GM10847 (cell line): ENCODE measurements around the gene CHST12.

Experiments
- POLR2A ChIP-seq: IDR thresholded peaks from 2 replicates; pipeline ENCODE4 v1.6.1; 2011; ENCODE audit not compliant: insufficient read length; ENCODE audit errors: extremely low read depth

Gene CHST12

GRCh38 chr7:2387897-2388636, 15.3 kb upstream of the CHST12 start:
- no peak for TF ChIP-seq POLR2A

- no peak for TF ChIP-seq POLR2A
Measured at GRCh38 chr7:2388637-2388954, 14.8 kb upstream of the CHST12 start.

DNA sequence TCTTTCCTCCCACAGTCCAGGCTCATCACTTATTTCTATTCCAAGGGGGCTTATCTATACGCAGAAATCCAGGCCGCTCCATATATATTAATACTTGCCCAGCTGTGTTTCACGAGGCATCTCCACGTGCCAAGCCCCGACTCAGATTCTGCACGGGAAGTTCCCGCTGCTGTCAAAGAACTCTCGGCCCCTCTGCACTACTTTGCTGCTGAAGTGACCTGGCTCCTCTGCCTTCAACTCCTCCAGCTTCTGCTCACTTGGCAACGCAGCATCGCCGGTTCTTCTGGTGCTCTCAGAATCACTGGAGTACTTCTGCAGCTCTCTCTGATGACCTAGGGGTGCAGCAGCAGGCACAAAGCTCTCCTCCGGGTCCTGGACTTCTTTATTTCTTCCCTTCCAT, 9.7 kb upstream of the CHST12 start:
- no peak for TF ChIP-seq POLR2A

DNA sequence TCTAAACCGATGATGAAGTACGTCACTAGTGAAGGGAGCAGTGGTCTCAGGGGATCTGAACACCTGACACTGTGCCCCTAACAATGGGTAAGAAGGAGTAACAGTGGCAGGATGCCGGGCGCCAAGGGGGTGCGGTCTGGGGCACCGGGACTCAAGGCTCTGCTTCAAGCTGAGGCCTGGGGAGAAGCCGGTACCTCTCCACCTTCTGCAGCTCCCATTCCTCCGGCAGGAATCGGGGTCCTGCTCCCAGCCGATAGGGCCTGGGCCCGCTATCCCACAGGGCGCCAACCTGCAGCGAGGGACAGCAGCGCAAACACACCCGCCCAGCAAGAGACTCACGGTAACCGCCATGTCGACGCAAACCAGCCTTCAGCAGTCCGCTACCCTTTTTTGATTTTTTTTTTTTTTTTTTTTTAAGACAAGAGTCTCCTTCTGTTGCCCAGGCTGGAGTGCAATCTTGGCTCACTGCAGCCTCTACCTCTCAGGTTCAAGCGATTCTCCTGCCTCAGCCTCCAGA, 8.8 kb upstream of the CHST12 start:
- no peak for TF ChIP-seq POLR2A

- no peak for TF ChIP-seq POLR2A
Measured at GRCh38 chr7:2398506-2398905, 4.9 kb upstream of the CHST12 start.

- TF ChIP-seq POLR2A, result no peak
Measured at GRCh38 chr7:2399848-2400587, 3.4 kb upstream of the CHST12 start.

GRCh38 chr7:2402687-2403013, 761 bp upstream of the CHST12 start:
- TF ChIP-seq POLR2A, result no peak

- TF ChIP-seq POLR2A, result no peak
Measured at GRCh38 chr7:2403718-2404648, 572 bp downstream of the CHST12 start.

GRCh38 chr7:2404714-2405119, 1.3 kb downstream of the CHST12 start:
- TF ChIP-seq POLR2A, result no peak

- no peak for TF ChIP-seq POLR2A
Measured at GRCh38 chr7:2405201-2405600, 1.8 kb downstream of the CHST12 start.

- TF ChIP-seq POLR2A, result no peak
Measured at GRCh38 chr7:2405601-2406345, 2.4 kb downstream of the CHST12 start.

DNA sequence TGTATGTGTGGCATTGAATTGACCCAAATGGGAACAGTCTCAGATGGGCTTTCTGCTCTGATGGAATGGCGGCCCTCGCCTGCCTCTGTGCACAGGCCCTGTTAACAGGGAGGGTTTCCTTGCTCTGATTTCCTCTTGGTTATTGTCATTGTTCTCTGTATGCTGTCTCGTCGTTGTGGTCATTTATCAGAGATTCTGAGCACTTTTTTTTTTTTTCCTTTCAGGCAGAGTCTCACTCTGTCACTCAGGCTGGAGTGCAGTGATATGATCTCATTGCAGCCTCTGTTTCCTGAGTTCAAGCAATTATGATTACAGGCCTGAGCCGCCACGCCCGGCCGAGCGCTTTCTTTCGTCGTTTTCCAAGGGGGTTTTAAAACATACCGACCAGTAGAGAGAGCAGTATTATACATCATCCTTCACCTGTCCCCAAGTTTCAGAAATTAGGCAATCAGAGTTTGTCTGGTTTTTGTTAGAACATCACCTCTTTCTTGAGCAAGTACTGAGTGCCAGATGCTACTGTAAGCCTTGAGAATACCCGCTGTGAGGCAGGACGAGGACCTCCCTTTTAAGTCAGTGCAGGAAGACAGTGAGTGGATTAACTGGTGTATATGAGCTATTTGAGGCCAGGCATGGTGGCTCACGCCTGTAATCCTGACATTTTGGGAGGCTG, 6.5 kb downstream of the CHST12 start:
- no peak for TF ChIP-seq POLR2A

DNA sequence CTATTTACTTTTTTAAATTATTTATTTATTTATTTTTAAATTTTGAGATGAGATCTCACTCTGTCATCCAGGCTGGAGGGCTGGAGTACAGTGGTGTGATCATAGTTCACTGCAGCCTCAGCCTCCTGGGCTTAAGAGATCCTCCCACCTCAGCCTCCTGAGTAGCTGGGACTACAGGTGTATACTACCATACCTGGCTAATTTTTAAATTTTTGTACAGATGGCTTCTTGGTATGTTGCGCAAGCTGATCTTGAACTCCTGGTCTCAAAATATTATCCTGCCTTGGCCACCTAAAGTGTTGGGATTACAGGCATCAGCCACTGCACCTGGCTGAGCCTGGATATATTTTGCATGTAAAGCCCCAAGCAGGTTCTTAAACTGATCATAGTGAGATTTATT, 7.6 kb downstream of the CHST12 start:
- no peak for TF ChIP-seq POLR2A

- no peak for TF ChIP-seq POLR2A
Measured at GRCh38 chr7:2411815-2412586, 8.6 kb downstream of the CHST12 start.
